ENCODE results near the gene SLC12A3.

DNA sequence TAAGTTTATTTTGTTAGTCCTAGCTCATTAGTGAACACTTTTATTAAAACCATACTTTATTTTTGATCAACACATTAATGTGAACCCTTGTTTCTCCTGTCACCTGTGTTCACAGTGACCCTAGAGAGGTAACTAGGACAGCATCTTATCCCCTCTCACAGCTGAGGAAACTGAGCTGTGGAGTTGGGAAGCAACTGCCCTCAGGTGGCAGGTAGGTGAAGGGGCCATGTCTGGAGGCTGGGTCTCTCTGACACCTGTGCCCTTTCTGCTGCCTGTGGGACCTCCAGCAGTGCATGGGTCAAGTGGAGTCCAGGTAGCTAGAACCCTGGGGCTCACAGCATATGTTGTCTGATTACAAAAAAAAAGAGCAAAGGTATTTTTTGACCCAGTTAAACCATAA, 22.9 kb upstream of the SLC12A3 start:
- no peak for TF ChIP-seq CTCF (IDR thresholded peaks at IDR 0.05)
- TF ChIP-seq POLR2A (IDR thresholded peaks at IDR 0.05), result no peak
